Measurements from ENCODE around the gene GPD2. TPM values are rescaled to one million over a fixed set of nuclear protein-coding genes. Genes with fewer than 3 reads are reported as not detected.

Gene GPD2
- total RNA-seq, 4 donors from 2014 or later = 16.7 to 51.5 (median 26.8) TPM

- H3K4me1 ChIP-seq = peaks cover 4 to 54% (median 6%) of the 10 kb centered on the region in 3 donors
- no peak for ATAC-seq
- TF ChIP-seq EP300 (IDR thresholded peaks at IDR 0.05) = no peak
- no peak for TF ChIP-seq POLR2A (IDR thresholded peaks at IDR 0.05)
- TF ChIP-seq CTCF (IDR thresholded peaks at IDR 0.05) = no peak
Measured at GRCh38 chr2:156472686-156473085, 36.5 kb downstream of the GPD2 start.

GRCh38 chr2:156473445-156473844, 37.3 kb downstream of the GPD2 start:
- Histone ChIP-seq H3K4me3 (no peak overlapping the region), H3K36me3 (no peaks in the 10 kb centered on the region), H3K27ac (no peak overlapping the region), H3K4me1 (peaks cover 3 to 47% (median 6%) of the 10 kb centered on the region in 3 donors), H3K9me3 (no peaks in the 10 kb centered on the region), H3K27me3 (no peaks in the 10 kb centered on the region)
- TF ChIP-seq EP300 (IDR thresholded peaks at IDR 0.05) = no peak
- no peak for TF ChIP-seq CTCF (IDR thresholded peaks at IDR 0.05)
- TF ChIP-seq POLR2AphosphoS5 (IDR thresholded peaks at IDR 0.05) = no peak
- no peak for TF ChIP-seq POLR2A (IDR thresholded peaks at IDR 0.05)
- ATAC-seq = no peak
- 82 to 91% methylated on average over 1 of the region's 1 CpG for WGBS, 2 donors (ENCODE audit: low coverage in 1 of 2)

More at GRCh38 chr2:156472686-156473085, 36.5 kb downstream of the GPD2 start:
- Histone ChIP-seq H3K9me3 (no peaks in the 10 kb centered on the region), H3K27me3 (no peaks in the 10 kb centered on the region), H3K36me3 (no peaks in the 10 kb centered on the region), H3K4me3 (no peak overlapping the region), H3K27ac (no peak overlapping the region)

- TF ChIP-seq POLR2A (IDR thresholded peaks at IDR 0.05) = no peak
- TF ChIP-seq POLR2AphosphoS5 (IDR thresholded peaks at IDR 0.05) = no peak
- TF ChIP-seq EP300 (IDR thresholded peaks at IDR 0.05) = no peak
- TF ChIP-seq CTCF (IDR thresholded peaks at IDR 0.05) = no peak
- Histone ChIP-seq H3K9me3 (no peaks in the 10 kb centered on the region), H3K27me3 (no peaks in the 10 kb centered on the region), H3K4me1 (peaks cover 3 to 47% (median 6%) of the 10 kb centered on the region in 3 donors), H3K27ac (no peak overlapping the region), H3K36me3 (no peaks in the 10 kb centered on the region), H3K4me3 (no peak overlapping the region)
- 89 to 100% methylated on average over 3 of the region's 3 CpGs for WGBS, 2 donors (ENCODE audit: low coverage in 1 of 2)
- ATAC-seq = no peak
Measured at GRCh38 chr2:156474401-156474800, 38.2 kb downstream of the GPD2 start.

- Histone ChIP-seq H3K9me3 (no peaks in the 10 kb centered on the region), H3K27me3 (no peaks in the 10 kb centered on the region), H3K4me3 (no peak overlapping the region), H3K36me3 (no peaks in the 10 kb centered on the region), H3K4me1 (peaks cover 2 to 37% (median 6%) of the 10 kb centered on the region in 3 donors), H3K27ac (peak overlapping the region; percentile 6 to 67 (median 57))
- TF ChIP-seq CTCF (IDR thresholded peaks at IDR 0.05) (no peak), POLR2A (IDR thresholded peaks at IDR 0.05) (no peak), EP300 (IDR thresholded peaks at IDR 0.05) (no peak), POLR2AphosphoS5 (IDR thresholded peaks at IDR 0.05) (no peak)
- WGBS, 2 donors (ENCODE audit: low coverage in 1 of 2) = 29 to 51% methylated on average over 4 to 5 of the region's 5 CpGs
- no peak for ATAC-seq
Measured at GRCh38 chr2:156476021-156476849, 40.1 kb downstream of the GPD2 start.

GRCh38 chr2:156476850-156477206, 40.6 kb downstream of the GPD2 start:
- H3K4me3 ChIP-seq = no peak overlapping the region
- 55 to 63% methylated on average over 2 of the region's 2 CpGs for WGBS, 2 donors (ENCODE audit: low coverage in 1 of 2)

More at GRCh38 chr2:156476850-156477206, 40.6 kb downstream of the GPD2 start:
- peak overlapping the region; percentile 6 to 67 (median 57) for H3K27ac ChIP-seq
- H3K36me3 ChIP-seq = no peaks in the 10 kb centered on the region
- H3K9me3 ChIP-seq = no peaks in the 10 kb centered on the region
- no peaks in the 10 kb centered on the region for H3K27me3 ChIP-seq
- ATAC-seq = no peak
- TF ChIP-seq CTCF (IDR thresholded peaks at IDR 0.05) = no peak
- TF ChIP-seq EP300 (IDR thresholded peaks at IDR 0.05) = no peak
- no peak for TF ChIP-seq POLR2AphosphoS5 (IDR thresholded peaks at IDR 0.05)
- TF ChIP-seq POLR2A (IDR thresholded peaks at IDR 0.05) = no peak
- H3K4me1 ChIP-seq = peaks cover 0 to 31% (median 3%) of the 10 kb centered on the region in 3 donors
